ENCODE results near the gene UPF1.
"Not testable (repeated sequence)": the region's sequence is repeated elsewhere in the genome, so short reads cannot be mapped to it uniquely, and the experiment has no call there.

UPF1 gene

DNA sequence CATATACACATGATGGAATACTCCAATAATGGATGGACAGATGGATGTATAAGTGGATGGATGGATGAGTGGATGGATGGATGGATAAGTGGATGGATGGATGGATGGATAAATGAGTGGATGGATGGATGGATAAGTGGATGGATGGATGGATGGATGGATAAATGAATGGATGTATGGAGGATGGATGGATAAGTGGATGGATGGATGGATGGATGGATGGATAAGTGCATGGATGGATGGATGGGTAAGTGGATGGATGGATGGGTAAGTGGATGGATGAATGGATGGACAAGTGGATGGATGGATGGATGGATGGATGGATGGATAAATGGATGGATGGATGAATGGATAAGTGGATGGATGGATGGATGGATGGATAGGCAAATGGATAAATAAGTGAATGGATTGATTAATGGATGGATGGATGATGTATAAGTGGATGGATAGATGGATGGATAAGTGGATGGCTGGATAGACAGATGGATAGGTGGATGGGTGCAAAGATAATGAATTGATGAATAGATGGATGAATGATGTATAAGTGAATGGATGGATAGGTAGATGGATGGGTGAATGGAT, 32.3 kb upstream of the UPF1 start:
- no peak for DNase-seq (ENCODE audit: low read depth)

DNA sequence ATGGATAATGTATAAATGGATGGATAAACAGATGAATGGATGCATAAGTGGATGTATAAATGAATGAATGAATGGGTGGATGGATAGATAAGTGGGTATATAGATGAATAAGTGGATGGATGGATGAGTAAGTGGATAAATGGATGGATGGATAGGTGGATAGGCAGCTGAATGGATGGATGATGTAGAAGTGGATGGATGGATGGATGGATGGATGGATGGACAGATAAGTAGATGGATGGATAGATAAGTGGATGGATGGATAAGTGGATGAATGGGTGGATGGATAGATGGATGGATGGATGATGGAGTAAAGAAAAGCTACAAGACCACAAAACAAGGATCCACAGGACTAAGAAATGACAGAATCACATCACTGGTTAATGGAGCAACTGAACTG, 31.7 kb upstream of the UPF1 start:
- no peak for DNase-seq (ENCODE audit: low read depth)

DNA sequence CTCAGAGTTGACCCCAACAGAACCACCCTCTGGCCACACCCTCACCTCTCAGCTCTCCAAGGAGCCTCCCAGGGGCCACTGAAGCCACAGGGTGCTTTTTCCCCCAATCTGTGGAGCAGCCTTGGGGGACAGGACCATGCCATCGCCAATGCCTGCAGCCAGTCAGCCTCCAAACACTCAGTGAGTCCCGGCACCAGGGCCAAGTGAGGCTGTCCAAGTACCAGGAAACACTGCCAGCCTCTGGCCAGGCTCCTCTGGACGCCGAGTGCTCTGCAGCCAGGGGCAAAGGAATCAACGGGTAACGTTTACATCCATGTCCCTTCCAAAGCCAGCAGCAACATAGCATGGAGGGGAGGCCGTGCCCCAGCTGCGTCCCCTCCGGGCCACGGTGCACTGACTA, 31.1 kb upstream of the UPF1 start:
- no peak for DNase-seq (ENCODE audit: low read depth)

DNA sequence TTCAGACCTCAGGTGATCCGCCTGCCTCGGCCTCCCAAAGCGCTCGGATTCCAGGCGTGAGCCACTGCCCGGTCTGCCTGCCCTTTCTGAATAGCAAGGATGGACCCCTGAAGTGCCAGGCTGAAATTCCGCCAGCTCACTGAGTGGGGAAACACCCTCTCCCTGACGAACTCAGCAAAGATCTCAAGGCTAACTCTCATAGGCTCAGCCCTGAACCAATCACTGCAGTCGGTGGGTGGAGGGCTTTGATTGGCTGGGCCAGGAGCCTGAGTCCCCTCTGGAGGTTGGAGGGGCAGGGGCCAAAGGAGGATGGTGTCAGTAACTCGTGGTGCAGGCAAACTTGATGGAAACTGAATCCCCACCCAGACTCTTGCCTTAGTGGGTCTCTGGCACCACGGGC, 29.4 kb upstream of the UPF1 start:
- DNase-seq (ENCODE audit: low read depth), result no peak

DNA sequence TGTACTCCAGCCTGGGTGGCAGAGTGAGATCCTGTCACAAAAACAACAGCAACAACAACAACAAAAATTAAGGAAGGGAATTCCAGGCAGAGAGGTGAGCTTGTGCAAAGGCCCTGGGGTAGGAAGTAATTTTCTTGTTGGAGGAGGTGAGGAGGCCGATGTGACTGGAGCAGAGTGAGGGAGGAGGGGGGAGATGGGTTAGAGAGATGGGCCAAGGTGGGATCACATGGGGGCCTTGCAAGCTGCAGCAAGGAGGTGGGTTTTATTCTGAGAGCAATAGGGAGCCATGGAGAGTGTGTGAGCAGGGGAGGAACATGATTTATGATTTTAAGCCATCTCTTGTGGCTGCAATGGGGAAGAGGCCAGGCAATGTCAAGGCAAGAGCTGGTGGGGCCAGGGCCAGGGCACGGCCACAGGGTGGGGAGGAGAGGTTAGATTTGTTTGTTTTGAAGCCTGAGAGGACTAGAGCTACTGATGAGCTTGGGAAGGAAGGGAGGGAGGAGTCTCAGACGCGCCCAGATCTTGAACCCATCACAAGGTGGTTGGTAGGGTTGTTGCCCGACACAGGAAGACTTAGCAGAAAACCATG, 28.1 kb upstream of the UPF1 start:
- DNase-seq (ENCODE audit: low read depth), result no peak

DNA sequence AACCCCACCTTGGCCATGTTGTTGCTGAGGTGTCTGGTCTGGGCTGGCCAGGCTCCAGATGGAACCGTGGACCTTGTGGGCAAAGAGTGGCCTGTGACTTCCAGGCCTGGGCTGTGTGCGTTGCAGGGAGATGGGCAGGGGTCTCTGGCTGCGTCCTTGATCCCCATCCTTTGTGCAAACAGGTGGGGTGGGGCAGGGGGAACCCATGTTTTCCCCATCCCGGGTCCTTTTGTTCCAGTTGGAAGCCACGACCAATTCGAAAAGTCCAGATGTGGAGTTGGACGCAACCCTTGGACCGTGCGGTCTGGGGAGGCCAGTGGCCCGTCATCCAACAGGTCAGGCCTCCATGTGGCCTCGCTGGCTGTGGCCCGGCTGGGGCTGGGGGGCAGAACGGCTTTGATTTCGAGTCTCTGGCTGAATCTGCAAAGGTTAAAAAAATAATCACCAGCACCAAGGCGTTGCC, 27.6 kb upstream of the UPF1 start:
- DNase-seq (ENCODE audit: low read depth), result no peak

DNA sequence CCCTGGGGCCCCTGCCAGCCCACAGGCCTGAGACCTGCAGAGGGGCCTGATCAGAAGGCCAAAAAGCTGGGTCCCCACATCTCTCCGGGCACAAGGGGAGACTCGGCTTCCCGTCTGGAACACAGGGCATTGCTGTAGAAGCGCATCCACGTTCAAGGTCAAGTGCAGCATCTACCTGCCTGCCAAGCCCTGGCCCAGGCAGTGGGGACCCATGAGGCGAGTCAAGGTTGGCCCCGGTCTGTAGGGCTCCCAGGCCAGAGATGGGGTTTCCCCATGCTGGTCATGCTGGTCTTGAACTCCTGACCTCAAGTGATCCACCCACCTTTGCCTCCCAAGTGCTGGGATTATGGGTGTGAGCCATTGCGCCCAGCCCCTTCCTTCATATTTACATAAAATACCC, 27.1 kb upstream of the UPF1 start:
- DNase-seq (ENCODE audit: low read depth), result no peak

DNA sequence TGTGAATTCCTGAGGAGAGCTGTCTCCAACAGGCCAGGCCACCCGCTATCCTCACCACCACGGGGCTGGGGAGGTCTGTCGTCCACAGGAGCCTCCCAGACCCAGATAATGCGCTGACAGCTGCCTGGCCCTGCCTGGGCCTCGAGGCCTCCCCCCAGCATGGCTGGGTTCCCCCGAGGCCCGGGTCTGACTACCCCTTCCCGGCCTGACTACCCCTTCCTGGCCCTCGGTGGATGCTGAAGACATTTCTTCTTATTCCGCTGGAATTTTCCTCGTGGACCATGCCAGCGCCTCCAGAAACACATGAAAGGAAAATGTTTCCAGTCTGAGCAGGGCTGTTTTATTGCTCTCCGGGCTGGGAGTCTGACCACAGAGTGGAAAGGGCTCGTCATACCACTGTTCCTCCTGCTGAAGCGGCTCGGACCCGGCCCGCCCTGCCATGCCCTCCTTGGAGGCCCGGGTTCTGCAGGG, 23.9 kb upstream of the UPF1 start:
- no peak for DNase-seq (ENCODE audit: low read depth)

DNA sequence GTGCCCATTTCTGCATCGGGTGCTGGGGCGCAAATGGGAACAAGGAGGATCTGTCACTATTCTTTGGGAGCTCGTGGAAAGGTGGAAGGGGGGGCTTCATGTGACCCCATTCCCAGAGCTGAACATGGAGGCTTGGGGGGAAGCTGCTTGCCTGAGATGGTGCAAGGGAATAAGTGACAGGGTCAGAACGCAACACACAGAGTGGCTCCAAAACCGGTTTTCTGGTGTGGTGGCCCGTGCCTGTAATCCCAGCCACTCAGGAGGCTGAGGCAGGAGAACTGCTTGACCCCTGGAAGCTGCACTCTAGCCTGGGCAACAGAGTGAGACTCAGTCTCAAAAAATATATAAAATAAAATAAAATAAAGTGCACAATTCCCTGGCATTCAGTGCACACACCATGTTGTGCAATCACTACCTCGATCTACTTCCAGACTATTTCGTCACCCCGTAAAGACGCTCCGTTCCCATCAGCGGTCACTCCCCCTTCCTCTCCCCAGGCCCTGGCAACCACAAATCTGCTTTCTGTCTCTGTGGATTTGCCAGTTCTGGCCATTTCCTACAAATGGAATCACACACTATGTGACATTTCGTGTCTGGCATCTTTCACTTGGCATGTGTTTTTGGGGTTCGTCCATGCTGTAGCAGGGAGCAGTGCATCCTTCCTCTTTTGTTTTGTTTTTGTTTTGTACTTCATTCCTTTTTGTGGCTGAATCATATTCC, 22.4 kb upstream of the UPF1 start:
- DNase-seq (ENCODE audit: low read depth), result peak; percentile 30

DNA sequence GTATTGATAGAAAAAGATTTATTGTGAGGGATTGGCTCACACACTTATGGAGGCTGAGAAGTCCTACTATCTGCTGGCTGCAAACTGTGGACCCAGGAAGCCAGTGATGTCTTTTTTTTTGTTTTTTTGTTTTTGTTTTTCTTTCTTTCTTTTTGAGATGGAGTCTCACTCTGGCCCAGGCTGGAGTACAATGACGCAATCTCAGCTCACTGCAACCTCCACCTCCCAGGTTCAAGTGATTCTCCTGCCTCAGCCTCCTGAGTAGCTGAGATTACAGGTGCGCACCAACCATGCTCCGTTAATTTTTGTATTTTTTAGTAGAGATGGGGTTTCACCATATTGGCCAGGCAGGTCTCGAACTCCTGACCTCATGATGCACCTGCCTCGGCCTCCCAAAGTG, 20.1 kb upstream of the UPF1 start:
- not testable (repeated sequence) for DNase-seq (ENCODE audit: low read depth)

DNA sequence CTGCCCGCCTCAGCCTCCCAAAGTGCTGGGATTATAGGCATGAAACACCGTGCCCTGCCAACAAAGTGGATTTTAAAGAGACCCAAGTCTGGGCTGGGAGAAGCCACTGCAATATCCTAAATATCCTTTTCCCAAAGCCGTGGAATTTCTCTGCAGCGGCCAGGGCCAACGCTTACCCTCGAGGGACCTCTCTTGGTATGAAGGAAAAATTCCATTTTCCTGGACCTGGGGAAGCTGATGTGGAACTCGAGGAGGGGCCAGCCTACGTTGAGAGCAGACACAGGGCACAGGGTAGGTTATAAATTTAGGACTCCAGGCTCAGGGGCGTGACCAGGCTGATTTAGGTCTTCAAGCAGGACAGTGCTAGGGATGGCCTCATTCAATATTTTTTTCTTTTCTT, 17.7 kb upstream of the UPF1 start:
- DNase-seq (ENCODE audit: low read depth), result no peak

DNA sequence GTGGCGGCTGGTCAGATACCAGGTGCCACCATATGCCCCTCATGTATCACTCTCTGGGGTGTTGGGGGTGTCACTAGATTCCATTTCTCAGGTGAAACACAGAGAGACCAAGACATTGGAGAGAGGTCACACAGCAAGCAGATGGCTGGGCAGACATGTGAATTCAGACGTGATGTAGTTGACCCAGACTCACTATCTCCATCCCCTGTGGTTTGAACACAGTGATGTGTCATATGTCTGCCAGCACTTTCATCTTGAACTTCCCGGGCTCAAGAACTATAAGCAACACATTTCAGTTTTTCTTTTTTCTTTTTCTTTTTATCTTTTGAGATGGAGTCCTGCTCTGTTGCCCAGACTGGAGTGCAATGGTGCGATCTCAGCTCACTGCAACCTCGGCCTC, 16.1 kb upstream of the UPF1 start:
- no peak for DNase-seq (ENCODE audit: low read depth)

DNA sequence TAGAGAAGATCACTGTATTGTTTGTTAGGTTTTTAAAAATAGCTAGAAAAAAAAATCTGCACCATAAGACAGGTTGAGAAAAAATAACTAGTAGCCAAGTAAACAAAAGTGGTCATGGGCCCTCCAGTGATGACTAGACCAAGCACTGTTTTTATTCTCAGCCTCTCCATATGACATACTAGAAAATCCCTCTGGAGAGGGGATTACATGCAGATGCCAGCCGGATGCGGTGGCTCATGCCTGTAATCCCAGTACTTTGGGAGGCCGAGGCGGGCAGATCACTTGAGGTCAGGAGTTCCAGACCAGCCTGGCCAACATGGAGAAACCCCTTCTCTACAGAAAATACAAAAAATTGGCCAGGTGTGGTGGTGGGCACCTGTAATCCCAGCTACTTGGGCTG, 15.1 kb upstream of the UPF1 start:
- DNase-seq (ENCODE audit: low read depth), result not testable (repeated sequence)

DNA sequence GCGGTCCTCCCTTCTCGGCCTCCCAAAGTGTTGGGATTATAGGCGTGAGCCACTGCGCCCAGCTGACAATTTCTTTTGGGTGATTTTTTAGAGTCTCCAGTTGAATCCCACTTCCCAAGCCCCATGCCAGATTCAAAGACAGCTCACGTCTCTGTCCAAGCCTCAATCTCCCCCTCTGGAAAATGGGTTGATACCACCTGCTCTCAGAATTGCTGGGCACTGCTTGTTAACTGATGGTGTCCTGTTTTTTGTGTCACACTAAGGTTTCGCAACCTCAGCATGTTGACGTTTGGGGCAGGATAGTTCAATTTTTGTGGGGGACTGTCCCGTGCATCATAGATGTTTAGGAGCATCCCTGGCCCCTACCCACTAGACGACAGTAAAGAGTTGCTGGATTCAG, 14.2 kb upstream of the UPF1 start:
- DNase-seq (ENCODE audit: low read depth), result no peak

DNA sequence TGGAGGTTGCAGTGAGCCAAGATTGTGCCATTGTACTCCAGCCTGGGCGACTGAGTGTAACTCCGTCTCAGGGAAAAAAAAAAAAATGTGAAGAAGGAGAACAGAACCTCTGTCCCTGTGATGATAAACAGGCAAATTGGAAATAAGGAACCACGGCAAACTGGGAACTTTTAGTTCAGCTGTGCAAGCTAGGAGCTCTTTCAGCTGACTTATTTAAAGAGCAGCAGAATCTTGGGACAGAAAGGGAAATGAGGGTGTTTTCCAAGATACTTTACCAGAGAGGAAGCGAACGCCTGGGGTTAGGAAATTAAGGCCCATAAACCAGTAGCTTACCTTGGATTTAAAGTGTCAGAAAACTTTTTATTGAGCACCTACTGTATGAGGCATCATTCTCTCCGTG, 3.0 kb upstream of the UPF1 start:
- no peak for DNase-seq (ENCODE audit: low read depth)

DNA sequence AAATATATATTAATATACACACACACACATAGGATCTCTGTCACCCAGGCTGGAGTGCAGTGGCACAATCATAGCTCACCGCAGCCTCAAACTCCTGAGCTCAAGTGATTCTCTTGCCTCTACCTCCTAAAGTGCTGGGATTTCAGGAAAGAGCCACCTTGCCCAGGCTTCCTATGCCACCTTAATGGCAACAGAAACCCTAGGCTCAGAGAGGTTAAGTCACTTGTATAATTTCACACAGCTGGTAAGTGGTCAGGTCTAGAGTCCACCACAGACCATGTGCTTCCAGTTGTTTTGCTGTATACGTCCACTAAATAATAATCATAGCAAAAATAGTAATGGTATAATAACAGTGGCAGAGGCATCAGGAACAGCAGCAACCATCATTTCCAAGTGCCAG, 1.3 kb upstream of the UPF1 start:
- DNase-seq (ENCODE audit: low read depth), result no peak

DNA sequence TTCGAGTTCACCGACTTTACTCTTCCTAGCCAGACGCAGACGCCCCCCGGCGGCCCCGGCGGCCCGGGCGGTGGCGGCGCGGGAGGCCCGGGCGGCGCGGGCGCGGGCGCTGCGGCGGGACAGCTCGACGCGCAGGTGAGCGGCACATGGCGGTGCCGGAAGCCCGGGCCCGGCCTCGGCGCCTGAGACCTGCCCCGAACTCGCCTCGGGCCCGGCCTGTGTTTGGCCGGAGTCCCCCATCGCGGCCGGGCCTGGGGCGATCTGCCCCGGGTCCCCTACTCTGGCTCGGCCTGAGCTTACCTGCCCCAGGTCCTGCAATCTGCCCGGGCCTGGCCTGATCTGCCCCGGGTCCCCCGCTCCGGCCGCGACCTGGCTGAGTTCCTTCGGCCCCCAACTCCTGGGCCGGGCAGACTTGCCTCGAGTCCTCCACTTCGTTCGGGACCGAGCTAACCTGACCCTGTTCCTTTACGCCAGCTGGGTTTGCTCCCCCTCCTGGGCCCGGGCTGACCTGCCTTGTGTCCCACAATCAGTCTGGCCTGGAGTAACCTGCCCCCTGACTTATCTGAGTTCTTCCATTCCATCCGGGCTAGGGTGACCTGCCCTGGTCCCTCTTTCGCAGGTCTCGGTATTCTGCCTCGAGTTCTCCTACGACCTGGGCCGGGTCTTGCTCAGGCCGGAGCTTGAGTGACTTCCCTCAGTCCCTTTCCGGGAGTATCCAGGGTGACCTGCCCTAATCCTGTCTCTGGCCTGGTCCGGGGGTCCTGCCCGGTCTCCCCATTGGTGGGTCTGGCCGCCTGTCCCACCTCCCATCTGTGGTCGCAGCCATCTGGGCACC, 764 bp downstream of the UPF1 start:
- no peak for DNase-seq (ENCODE audit: low read depth)

DNA sequence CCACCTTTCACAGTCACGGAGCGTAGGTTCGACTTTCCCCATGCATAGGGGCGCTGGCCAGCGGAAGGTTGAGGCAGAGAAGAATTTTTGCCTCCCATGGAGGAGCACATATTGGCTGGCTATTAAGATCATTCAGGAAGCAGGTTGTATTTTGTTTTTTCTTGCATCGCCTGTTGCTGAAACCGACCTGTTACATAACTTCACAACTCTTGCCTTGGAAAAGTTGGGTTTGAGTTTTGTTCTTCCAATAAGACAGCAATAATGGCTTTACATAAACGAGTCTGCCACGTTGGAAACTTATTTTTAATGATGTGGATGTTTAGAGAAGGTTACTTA, 1.4 kb downstream of the UPF1 start:
- no peak for DNase-seq (ENCODE audit: low read depth)

DNA sequence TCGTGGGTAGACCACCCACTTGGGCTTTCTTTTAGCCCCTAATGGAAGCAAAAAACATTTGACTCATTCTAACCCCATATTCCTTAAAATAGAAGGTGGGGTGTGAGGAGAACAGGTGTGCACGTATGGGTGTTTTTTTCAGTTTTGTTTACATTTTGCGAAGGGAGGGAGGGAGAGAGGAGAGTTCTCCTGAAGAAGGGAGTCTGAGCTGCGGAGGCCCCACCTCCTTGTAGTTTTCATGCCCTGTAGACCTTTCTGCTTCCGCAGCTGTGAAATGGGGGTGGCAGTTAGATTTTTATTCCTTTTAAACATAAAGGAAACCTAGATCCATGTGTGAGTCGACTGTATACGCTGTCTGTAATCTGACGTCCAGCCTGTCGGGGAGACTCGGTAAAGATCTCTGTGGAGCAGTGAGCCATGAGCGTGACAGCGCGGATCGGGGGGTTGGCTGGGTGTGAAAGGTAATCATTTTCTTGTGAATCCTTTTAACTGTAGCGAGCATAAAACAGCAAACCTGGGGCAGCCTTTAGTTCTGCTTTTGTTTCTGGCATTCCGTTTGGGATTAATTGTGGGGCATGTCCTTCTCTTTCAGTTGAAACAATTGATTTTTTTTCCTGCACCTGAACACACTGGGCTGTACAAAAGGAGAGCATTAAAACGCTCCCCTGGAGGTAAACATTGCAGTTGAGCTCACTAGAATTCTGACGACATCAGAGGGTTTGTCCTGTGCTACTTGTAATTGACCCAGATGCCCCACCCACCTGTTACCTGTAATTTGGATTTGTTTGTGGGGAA, 2.3 kb downstream of the UPF1 start:
- no peak for DNase-seq (ENCODE audit: low read depth)

DNA sequence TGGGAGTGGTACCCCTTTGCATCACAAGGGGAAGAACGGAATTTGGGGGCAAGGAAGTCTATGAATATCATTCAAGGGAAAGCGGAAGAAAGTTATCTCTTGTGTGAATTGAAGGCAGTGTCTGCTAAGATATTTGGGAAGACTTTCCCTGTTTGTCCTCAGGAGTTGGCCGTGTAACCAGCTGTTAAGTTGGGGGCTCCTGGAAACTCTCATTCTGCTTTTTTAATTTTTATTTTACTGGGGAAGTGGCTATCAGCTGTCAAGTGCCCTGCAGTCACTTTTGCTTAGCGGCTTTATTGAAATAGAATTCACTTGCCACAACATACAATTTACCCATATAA, 2.9 kb downstream of the UPF1 start:
- DNase-seq (ENCODE audit: low read depth), result no peak

DNA sequence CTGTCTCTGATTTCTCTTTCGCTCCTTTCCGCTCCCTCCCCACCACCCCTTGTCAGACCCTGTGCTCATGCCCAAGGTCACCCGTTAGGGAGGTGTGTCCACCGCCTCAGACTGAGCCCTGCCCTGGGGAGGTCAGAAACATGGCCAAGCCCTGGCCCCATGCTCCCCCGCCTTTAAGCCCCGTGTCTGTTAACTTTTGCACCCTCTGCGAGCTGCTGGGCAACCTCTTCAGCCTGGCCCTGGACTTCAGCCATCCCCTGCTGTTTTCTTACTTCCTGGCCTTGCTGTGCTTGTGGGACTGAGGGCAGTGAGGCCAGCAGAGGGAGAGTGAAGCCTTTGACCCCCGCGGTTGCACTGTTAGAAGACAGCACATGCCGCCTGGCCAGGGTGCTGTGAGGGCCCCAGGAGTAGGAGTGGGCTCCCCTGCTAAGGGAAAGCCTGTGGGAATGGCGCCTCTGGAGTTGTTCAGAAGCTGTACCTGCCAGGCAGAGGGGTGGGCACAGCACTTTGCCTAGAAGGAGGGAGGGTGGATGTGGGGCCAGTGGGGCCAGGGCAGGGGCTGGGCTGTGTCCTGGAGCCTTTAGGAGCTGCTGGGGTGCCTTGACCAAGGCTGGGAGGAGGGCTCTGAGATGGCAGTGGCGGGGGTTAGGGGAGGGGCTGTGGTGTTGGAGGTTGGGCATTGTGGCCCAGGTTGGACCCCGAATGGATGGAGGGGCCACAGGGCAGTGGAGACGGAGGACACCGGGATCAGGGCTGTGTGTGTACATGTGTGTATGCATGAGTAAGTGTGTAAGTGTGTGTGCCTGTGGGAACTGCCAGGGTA, 7.9 kb downstream of the UPF1 start:
- DNase-seq (ENCODE audit: low read depth), result no peak

Data from non-pigmented ciliary epithelial cell (primary cell).